ENCODE data around the gene MYBBP1A.
A peak's percentile ranks its signal among the peaks of the same experiment; 100 is the strongest.

Gene MYBBP1A

GRCh38 chr17:4545217-4545951, 9.8 kb downstream of the MYBBP1A start:
- Histone ChIP-seq H3K9ac (no peak overlapping the region), H3K36me3 (peaks cover 76 to 96% (median 95%) of the 10 kb centered on the region in 11 experiments), H3K9me3 (replicated peaks in 1 of 11) (no peaks in the 10 kb centered on the region), H3K27ac (no peak overlapping the region), H3K4me3 (no peak overlapping the region), H4K20me1 (peaks cover 0 to 95% (median 90%) of the 10 kb centered on the region in 11 experiments; a peak in 18 of 22 replicates), H3K4me2 (no peak overlapping the region), H3K4me1 (peaks cover 0 to 12% (median 0%) of the 10 kb centered on the region in 10 experiments; a peak in 3 of 20 replicates), H3K27me3 (no peaks in the 10 kb centered on the region)
- no peak for TF ChIP-seq Cebpa-rat (IDR thresholded peaks at IDR 0.05)

- Histone ChIP-seq H3K4me3 (no peak overlapping the region), H3K4me1 (peaks cover 0 to 17% (median under 1%) of the 10 kb centered on the region in 10 experiments; a peak in 9 of 20 replicates), H3K27ac (no peak overlapping the region), H3K9ac (no peak overlapping the region), H3K27me3 (no peaks in the 10 kb centered on the region), H3K36me3 (peaks cover 76 to 96% (median 95%) of the 10 kb centered on the region in 11 experiments), H3K4me2 (no peak overlapping the region), H3K9me3 (replicated peaks in 1 of 11) (no peaks in the 10 kb centered on the region), H4K20me1 (peaks cover 0 to 95% (median 90%) of the 10 kb centered on the region in 11 experiments; a peak in 18 of 22 replicates)
- no peak for TF ChIP-seq Cebpa-rat (IDR thresholded peaks at IDR 0.05)
These were observed 10.3 kb downstream of the MYBBP1A start for GRCh38 chr17:4544951-4545216.

- no peak for TF ChIP-seq Cebpa-rat (IDR thresholded peaks at IDR 0.05)
- peaks cover 0 to 95% (median 90%) of the 10 kb centered on the region in 11 experiments; a peak in 18 of 22 replicates for H4K20me1 ChIP-seq
- peaks cover 0 to 23% (median 6%) of the 10 kb centered on the region in 10 experiments; a peak in 14 of 20 replicates for H3K4me1 ChIP-seq
- no peaks in the 10 kb centered on the region for H3K27me3 ChIP-seq
- no peak overlapping the region for H3K9ac ChIP-seq
- H3K9me3 ChIP-seq (replicated peaks in 1 of 11): no peaks in the 10 kb centered on the region
- H3K27ac ChIP-seq: no peak overlapping the region
- peaks cover 76 to 96% (median 95%) of the 10 kb centered on the region in 11 experiments for H3K36me3 ChIP-seq
- H3K4me3 ChIP-seq: no peak overlapping the region
- no peak overlapping the region for H3K4me2 ChIP-seq
These were observed 10.8 kb downstream of the MYBBP1A start for GRCh38 chr17:4544135-4544950.

- H3K4me3 ChIP-seq: no peak overlapping the region
- H3K4me1 ChIP-seq: peaks cover 0 to 30% (median 14%) of the 10 kb centered on the region in 10 experiments; a peak in 17 of 20 replicates
- H3K27me3 ChIP-seq: no peaks in the 10 kb centered on the region
- H3K36me3 ChIP-seq: peaks cover 76 to 96% (median 95%) of the 10 kb centered on the region in 11 experiments
- TF ChIP-seq Cebpa-rat (IDR thresholded peaks at IDR 0.05): no peak
- H3K9ac ChIP-seq: no peak overlapping the region
- H3K27ac ChIP-seq: no peak overlapping the region
- no peak overlapping the region for H3K4me2 ChIP-seq
- H4K20me1 ChIP-seq: peaks cover 0 to 95% (median 90%) of the 10 kb centered on the region in 11 experiments; a peak in 18 of 22 replicates
- no peaks in the 10 kb centered on the region for H3K9me3 ChIP-seq (replicated peaks in 1 of 11)
These were observed 11.6 kb downstream of the MYBBP1A start for GRCh38 chr17:4543557-4544026.

- no peak for TF ChIP-seq Cebpa-rat (IDR thresholded peaks at IDR 0.05)
- Histone ChIP-seq H3K4me3 (no peak overlapping the region), H3K36me3 (peaks cover 71 to 96% (median 95%) of the 10 kb centered on the region in 11 experiments), H3K9ac (peak overlapping the region in 1 of 11 experiments; percentile 6; a peak in 2 of 22 replicates), H3K4me2 (no peak overlapping the region), H3K27ac (no peak overlapping the region), H3K9me3 (replicated peaks in 1 of 11) (no peaks in the 10 kb centered on the region), H3K27me3 (no peaks in the 10 kb centered on the region), H4K20me1 (peaks cover 0 to 95% (median 90%) of the 10 kb centered on the region in 11 experiments; a peak in 19 of 22 replicates), H3K4me1 (peaks cover 7 to 39% (median 22%) of the 10 kb centered on the region in 10 experiments)
These were observed 12.4 kb downstream of the MYBBP1A start for GRCh38 chr17:4542726-4543191.

GRCh38 chr17:4542003-4542725, 13.0 kb downstream of the MYBBP1A start:
- Histone ChIP-seq H3K9ac (peak overlapping the region in 1 of 11 experiments; percentile 6; a peak in 2 of 22 replicates), H3K27me3 (no peaks in the 10 kb centered on the region), H3K4me2 (no peak overlapping the region), H4K20me1 (peaks cover 0 to 95% (median 90%) of the 10 kb centered on the region in 11 experiments; a peak in 19 of 22 replicates), H3K36me3 (peaks cover 65 to 96% (median 95%) of the 10 kb centered on the region in 11 experiments), H3K9me3 (replicated peaks in 1 of 11) (no peaks in the 10 kb centered on the region), H3K27ac (no peak overlapping the region), H3K4me1 (peaks cover 13 to 44% (median 28%) of the 10 kb centered on the region in 10 experiments), H3K4me3 (no peak overlapping the region)
- no peak for TF ChIP-seq Cebpa-rat (IDR thresholded peaks at IDR 0.05)

GRCh38 chr17:4541328-4542002, 13.7 kb downstream of the MYBBP1A start:
- H3K4me1 ChIP-seq: peaks cover 20 to 51% (median 35%) of the 10 kb centered on the region in 10 experiments
- no peaks in the 10 kb centered on the region for H3K27me3 ChIP-seq
- H3K9ac ChIP-seq: peak overlapping the region in 1 of 11 experiments; percentile 6; a peak in 1 of 22 replicates
- no peaks in the 10 kb centered on the region for H3K9me3 ChIP-seq (replicated peaks in 1 of 11)
- no peak overlapping the region for H3K4me3 ChIP-seq
- H4K20me1 ChIP-seq: peaks cover 0 to 95% (median 91%) of the 10 kb centered on the region in 11 experiments; a peak in 19 of 22 replicates
- no peak for TF ChIP-seq Cebpa-rat (IDR thresholded peaks at IDR 0.05)
- no peak overlapping the region for H3K27ac ChIP-seq
- peaks cover 58 to 93% (median 90%) of the 10 kb centered on the region in 11 experiments for H3K36me3 ChIP-seq
- no peak overlapping the region for H3K4me2 ChIP-seq

All from BLaER1 treated with 17β-estradiol and CSF1 and Interleukin-3, amounts not matched to agents 10 nM and 100 nM (cell line).